ENCODE results near the gene PGC. TPM values are rescaled to one million over a fixed set of nuclear protein-coding genes. Genes with fewer than 3 reads are reported as not detected.

Gene PGC
- total RNA-seq, 1 donor from 2014 or later, result not detected

GRCh38 chr6:41726876-41727275 lies 20.3 kb downstream of the PGC start:
- no peak overlapping the region for H3K4me3 ChIP-seq (ENCODE audit: low read depth, low read length)
- no peaks in the 10 kb centered on the region for H3K27me3 ChIP-seq (ENCODE audit: control insufficient read depth, insufficient read depth, low read length)
- TF ChIP-seq CTCF (IDR thresholded peaks at IDR 0.05; ENCODE audit: insufficient read depth, low read length, poor library complexity, severe bottlenecking), result no peak
- DNase-seq (ENCODE audit: low read depth), result no peak
- H3K36me3 ChIP-seq (ENCODE audit: control insufficient read depth, insufficient read depth, low read length), result no peaks in the 10 kb centered on the region

GRCh38 chr6:41724586-41725501 lies 22.4 kb downstream of the PGC start:
- TF ChIP-seq CTCF (IDR thresholded peaks at IDR 0.05; ENCODE audit: insufficient read depth, low read length, poor library complexity, severe bottlenecking), result no peak
- Histone ChIP-seq H3K27me3 (ENCODE audit: control insufficient read depth, insufficient read depth, low read length) (no peaks in the 10 kb centered on the region), H3K36me3 (ENCODE audit: control insufficient read depth, insufficient read depth, low read length) (no peaks in the 10 kb centered on the region), H3K4me3 (ENCODE audit: low read depth, low read length) (no peak overlapping the region)
- DNase-seq (ENCODE audit: low read depth), result no peak

- Histone ChIP-seq H3K4me3 (ENCODE audit: low read depth, low read length) (no peak overlapping the region), H3K27me3 (ENCODE audit: control insufficient read depth, insufficient read depth, low read length) (no peaks in the 10 kb centered on the region), H3K36me3 (ENCODE audit: control insufficient read depth, insufficient read depth, low read length) (no peaks in the 10 kb centered on the region)
- no peak for TF ChIP-seq CTCF (IDR thresholded peaks at IDR 0.05; ENCODE audit: insufficient read depth, low read length, poor library complexity, severe bottlenecking)
- no peak for DNase-seq (ENCODE audit: low read depth)
Measured at GRCh38 chr6:41724228-41724580, 23.0 kb downstream of the PGC start.

GRCh38 chr6:41723530-41724227 lies 23.5 kb downstream of the PGC start:
- TF ChIP-seq CTCF (IDR thresholded peaks at IDR 0.05; ENCODE audit: insufficient read depth, low read length, poor library complexity, severe bottlenecking), result no peak
- no peaks in the 10 kb centered on the region for H3K36me3 ChIP-seq (ENCODE audit: control insufficient read depth, insufficient read depth, low read length)
- DNase-seq (ENCODE audit: low read depth), result no peak
- H3K4me3 ChIP-seq (ENCODE audit: low read depth, low read length), result no peak overlapping the region
- no peaks in the 10 kb centered on the region for H3K27me3 ChIP-seq (ENCODE audit: control insufficient read depth, insufficient read depth, low read length)

- no peak for DNase-seq (ENCODE audit: low read depth)
- H3K27me3 ChIP-seq (ENCODE audit: control insufficient read depth, insufficient read depth, low read length), result no peaks in the 10 kb centered on the region
- no peak overlapping the region for H3K4me3 ChIP-seq (ENCODE audit: low read depth, low read length)
- no peaks in the 10 kb centered on the region for H3K36me3 ChIP-seq (ENCODE audit: control insufficient read depth, insufficient read depth, low read length)
- TF ChIP-seq CTCF (IDR thresholded peaks at IDR 0.05; ENCODE audit: insufficient read depth, low read length, poor library complexity, severe bottlenecking), result no peak
Measured at GRCh38 chr6:41722969-41723529, 24.1 kb downstream of the PGC start.

Data from kidney epithelial cell (primary cell).